NCI-H2171 (cell line): Measurements from ENCODE around the gene TM2D1.
"Not testable (repeated sequence)": the region's sequence is repeated elsewhere in the genome, so short reads cannot be mapped to it uniquely, and the experiment has no call there.

Experiments
- DNase-seq: peaks from one replicate; lab custom pipeline; 2025; lab: John Stamatoyannopoulos, UW

TM2D1 gene

GRCh38 chr1:61724813-61725694 lies at the start of gene TM2D1:
Gene TM2D1 (minus strand): TSS chr1:61725141. CDS start chr1:61725120, 21 bp downstream.
- DNase-seq: peak; percentile 88

DNA sequence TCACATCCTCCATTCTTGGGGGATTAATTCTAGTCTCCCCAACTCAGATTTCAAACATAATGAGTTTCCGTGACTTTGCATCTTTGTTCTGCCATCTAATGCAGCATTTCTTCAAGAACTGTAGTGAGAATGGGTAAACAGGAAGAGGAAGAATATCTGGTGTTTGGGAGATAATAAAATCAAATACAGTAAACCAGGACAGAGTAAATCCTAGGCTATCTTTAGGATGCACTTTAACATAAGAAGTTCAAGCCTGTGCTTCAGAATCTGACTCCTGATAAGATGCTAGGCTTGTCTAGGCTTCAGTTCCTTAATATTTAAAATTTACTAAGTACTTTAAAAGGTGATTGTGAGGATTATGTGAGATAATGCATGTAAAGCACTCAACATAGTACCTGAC lies 45.2 kb upstream of the TM2D1 start:
- DNase-seq: no peak

DNA sequence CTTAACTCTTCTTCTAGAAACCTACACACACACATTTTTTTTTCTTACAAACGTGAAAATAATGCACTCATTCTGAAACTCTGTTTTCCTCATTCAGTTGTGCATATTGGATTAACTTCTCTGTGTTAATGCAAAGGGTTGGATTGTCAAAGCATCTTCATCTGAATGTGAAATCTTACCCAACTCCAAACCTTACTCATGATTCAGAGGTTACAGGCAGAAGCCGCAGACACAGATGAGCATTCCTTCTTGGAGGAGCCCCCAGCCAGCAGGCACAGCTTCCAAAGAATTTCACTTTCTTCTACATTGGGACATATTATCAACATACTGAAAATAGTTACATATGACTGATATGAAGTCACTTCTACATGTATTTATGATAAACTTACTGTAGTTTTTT lies 33.0 kb upstream of the TM2D1 start:
- no peak for DNase-seq

DNA sequence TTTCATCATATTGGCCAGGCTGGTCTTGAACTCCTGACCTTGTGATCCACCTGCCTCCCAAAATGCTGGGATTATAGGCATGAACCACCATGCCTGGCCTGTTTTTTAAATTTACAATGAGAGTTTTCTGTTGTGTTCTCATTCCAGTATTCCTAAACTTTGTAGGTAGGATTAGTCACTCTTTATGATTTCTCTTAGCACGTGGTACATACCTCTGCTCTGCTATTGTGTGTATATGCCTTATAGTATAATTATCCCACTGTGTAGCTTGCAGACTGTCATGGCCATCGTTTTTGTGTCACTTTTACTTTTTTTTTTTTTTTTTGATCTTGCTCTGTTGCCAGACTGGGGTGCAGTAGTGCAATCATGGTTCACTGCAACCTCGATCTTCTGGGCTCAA lies 31.8 kb upstream of the TM2D1 start:
- DNase-seq: no peak

GRCh38 chr1:61754545-61754944 lies 29.6 kb upstream of the TM2D1 start:
- DNase-seq: no peak

GRCh38 chr1:61753998-61754508 lies 29.1 kb upstream of the TM2D1 start:
- no peak for DNase-seq

GRCh38 chr1:61752921-61753389 lies 28.0 kb upstream of the TM2D1 start:
- no peak for DNase-seq

DNA sequence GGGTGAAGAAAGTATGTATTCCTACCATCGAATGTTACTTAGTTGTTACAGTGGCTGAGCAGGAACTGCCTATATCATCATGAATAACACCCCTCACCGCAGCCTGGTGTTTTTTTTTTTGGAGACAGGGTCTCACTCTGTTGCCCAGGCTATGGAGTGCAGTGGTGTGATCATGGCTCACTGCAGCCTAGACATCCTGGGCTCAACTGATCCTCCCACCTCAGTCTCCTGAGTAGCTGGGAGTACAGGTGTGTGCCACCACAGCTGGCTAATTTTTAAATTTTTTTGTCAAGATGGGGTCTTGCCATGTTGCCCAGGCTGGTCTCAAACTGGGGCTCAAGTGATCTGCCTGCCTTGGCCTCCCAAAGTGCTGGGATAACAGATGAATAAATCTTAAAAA lies 24.6 kb upstream of the TM2D1 start:
- no peak for DNase-seq

DNA sequence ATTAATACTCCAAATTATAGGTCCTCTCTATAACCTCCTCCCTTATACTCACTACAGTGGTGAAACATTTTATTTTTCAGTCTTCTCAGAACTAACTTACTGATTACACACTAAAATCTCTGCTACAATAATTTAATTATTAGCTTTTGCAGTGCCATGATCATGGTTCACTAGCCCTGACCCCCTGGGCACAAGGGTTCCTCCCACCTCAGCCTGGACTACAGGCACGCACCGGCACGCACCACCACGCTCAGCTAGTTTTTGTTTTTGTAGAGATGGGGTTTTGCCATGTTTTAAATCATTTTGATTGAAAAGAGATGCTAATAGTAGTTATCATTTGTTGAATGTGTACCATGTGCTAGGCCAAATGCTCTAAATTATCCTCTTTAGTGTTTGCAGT lies 23.6 kb upstream of the TM2D1 start:
- no peak for DNase-seq

GRCh38 chr1:61746813-61747212 lies 21.9 kb upstream of the TM2D1 start:
- no peak for DNase-seq

DNA sequence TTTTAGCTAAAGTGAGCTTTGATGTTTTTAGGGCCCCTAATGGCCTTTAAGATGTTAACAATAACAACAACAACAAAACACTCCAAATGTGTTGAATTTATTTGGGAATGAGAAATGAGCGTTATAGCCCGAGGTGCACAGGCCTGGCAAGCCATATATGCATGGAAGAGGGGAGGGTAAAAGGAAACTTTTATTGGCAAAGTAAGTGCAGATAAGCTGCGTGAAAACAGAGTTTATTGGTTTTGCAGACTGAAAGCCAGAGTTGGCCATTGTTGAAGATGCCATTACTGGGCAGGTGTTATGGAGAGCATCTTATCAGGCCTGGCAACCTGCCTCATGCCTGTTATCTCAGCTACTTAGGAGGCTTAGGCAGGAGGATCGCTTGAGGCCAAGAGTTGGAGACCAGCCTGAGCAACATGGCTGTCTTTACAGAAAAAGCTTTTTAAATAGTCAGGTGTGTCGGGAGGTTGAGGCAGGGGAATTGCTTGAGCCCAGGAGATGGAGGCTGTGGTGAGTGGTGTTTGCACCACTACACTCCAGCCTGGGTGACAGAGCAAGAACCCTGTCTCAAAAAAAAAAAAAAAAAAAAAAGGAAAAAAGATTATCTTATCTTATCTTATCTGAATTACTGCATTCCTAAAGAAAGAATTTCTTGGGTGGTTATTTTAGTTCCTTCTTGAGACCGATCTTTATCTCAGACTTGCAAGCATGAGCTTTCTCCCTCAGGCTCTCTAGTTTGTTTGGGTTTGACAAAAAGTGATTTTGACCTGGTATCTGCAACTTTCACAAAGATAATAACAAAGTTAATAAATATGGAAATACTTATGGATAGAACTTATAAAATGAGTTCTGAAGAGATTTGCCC lies 19.0 kb upstream of the TM2D1 start:
- no peak for DNase-seq

- DNase-seq: no peak
Observed at GRCh38 chr1:61743431-61743705, 18.4 kb upstream of the TM2D1 start.

GRCh38 chr1:61742620-61743430 lies 17.9 kb upstream of the TM2D1 start:
- DNase-seq: no peak

DNA sequence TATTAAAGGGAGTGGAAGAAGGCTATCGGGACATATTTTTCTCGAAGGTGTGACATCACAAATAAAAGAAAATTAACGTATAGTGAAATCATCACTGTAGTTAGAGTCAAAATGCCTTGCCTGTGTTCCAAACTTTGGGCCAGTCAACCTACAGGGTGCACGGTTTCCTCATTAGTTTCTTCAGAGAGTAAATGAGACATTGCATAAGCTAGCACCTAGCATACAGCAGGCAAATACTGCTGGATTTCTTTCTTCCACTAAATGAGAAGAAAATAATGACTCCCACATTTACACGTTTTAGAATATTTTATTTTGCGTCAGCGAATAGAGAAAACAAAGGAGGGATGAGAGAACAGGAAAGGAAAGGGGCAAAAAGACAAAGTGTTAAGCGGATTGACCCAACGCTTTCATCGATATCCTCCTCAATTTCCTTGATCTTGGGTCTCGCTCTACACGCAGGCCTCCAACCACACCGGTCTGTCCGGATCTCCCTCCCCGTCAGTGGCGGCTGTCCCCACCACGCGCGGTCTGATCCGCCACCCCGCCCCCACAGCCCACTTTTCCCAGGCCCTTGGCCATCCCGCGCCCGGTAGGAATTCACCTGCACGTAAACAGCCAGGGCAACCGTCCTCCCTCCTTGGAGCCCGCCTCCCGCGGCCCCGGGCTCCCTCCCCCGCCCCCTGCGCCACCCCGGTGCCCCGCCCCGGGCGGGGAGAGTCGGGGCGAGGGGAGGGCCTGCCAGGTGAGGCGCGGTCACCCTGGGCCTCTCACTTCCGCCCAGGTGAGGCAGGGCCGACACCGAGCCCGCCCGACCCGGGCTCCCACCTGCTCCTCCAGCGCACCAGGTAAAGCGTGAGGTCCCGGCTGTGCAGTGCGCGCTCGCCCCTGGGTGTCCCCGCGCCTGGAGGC lies 17.0 kb upstream of the TM2D1 start, which contains the start of gene PATJ:
Gene PATJ (plus strand): TSS at position 770 of the 909 bp plus-strand sequence. CDS start 20,413 bp downstream, outside the sequence.
- DNase-seq: peak; percentile 81

DNA sequence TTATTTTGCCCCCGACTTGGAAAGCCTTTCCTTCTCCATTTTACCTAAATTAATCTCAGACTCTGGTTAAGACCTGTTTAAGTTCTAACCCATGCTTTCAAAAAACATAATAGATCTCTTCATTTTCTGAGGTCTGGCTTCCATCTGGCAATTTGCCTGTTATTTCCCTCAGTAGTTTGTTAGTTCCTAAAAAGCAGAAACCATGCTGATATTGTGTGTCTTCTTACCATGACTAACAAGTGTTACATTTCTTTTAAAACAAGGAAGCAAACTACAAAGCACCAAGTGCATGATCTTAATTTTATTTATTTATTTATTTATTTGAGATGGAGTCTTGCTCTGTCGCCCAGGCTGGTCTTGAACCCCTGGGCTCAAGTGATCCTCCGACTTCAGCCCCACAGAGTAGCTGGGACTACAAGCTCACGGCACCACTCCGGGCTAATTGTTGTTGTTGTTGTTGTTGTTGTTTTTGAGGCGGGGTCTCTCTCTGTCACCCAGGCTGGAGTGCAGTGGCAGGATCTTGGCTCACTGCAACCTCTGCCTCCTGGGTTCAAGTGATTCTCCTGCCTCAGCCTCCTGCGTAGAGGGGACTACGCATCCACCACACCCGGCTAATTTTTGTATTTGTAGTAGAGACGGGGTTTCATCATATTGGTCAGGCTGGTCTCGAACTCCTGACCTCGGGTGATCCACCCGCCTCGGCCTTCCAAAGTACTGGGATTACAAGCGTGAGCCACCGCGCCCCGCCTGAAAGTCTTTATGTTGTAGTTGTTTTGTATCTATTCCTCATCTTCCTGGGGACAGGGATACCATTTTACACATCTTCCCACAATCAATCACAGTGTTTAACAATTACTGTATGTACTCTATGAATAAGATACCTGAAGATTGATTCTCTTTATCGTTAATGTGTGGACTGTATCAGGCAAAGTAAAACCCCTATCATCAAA lies 16.1 kb upstream of the TM2D1 start:
- DNase-seq: no peak

GRCh38 chr1:61732726-61733125 lies 7.8 kb upstream of the TM2D1 start:
- no peak for DNase-seq

- not testable (repeated sequence) for DNase-seq
Observed at GRCh38 chr1:61730679-61731078, 5.7 kb upstream of the TM2D1 start.

DNA sequence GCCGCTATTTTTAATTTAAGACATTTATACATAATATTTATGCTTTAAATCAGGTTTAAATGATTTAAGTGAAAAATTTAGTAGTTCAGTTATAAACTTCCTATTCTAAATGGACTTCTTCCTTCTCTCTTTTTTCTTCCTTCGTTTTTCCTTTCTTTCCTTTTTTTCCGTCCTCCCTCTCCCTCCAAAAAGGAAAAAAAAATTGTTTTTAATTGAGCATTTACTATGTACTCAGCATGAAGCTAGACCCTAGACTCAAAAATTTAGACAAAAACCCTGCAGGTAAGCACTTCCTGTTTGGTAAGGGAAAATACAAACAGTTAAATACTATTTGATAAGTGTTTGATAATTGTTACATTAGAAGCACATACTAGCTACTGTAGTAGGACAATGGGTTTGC lies 2.6 kb upstream of the TM2D1 start:
- DNase-seq: no peak

DNA sequence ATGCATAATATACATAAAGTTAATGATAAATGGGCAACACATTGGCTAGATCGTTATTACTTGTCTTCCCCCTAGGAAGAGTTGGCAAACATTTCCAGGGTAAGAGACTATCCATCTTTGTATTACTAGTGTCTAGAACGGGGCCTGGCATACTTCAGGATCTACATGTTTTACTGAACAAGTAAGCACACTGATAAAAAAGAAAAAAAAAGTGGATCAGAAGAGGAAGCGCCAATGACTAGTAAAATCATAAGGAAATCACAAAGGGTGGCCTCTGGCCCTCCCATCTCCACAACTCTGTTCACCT lies 482 bp downstream of the TM2D1 start:
- DNase-seq: no peak
